GM18511 (cell line): ENCODE measurements around the gene DYNLT1.
"Not testable (repeated sequence)": the region's sequence is repeated elsewhere in the genome, so short reads cannot be mapped to it uniquely, and the experiment has no call there.

Source experiments
- ATAC-seq: cut with Tn5 transposase; IDR thresholded peaks from one replicate; pipeline ENCODE4 v1.9.1; 2021; ENCODE audit warnings: mild to moderate bottlenecking, moderate library complexity; ENCODE audit not compliant: unreplicated experiment

Gene DYNLT1

DNA sequence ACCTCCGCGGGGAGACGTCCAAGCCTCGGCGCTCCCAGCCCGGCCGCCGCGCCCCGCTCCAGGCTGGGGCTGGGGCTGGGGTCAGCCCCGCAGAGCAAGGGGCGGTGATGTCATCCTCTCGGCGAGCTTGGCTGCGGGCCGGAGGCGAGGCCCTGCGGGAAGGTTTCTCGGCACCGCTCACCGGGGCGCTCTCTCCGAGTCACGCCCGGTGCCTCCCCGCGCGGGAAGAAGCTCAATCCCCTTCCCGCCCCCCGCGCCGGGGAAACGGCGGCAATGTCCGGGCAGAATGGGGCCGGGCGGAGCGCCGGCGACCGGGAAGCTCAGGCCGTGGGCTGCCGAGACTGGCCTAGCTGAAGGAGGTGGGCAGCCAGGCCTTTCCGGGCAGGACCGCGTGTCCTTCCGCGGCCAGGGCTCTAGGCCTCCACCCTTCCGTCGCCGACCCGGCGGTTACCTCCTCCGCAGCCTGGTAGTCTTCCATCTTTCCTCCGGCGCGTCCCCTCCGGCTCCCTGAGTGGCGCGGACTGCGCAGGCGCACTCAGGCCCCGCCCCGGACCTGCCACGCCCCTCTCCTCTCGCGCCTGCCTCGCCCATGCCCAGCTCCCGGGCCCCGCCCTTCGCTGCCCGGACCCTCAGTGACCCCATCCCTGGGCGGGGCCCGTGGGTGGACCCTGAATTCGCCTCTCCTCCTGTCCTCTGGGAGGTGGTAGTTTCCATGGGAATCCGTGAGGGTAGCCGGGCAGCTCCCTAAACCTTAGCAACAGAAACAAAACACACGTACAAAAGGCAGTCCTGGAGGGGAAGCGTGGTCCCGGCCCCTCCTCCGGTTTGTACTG, at the start of gene DYNLT1:
Gene DYNLT1, minus strand, starts transcription at position 513 of the 833 bp plus-strand sequence. Its CDS starts 35 bp downstream, at position 478.
- peak; percentile 61 for ATAC-seq

GRCh38 chr6:158688860-158689259, 44.3 kb upstream of the DYNLT1 start:
- ATAC-seq: no peak

DNA sequence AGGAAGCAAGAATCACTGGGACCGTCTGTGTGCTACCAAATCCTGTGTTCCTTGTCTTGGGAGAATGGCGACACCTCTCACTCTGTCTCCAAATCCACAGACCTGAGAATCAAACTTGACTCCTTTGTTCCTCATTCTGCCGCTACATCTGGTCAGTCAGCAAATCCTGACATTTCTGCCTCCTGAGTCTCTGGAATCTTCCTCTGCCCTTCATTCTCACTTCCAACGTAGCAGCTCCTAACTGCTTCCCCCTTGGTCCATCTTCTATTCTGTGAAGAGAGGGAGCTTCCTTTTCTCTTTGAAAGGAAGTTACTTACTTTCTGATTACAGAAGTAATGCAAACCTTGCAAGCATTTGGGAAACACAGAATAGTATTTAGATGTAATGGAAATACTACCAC, 43.0 kb upstream of the DYNLT1 start:
- no peak for ATAC-seq

GRCh38 chr6:158686791-158687381, 42.3 kb upstream of the DYNLT1 start:
- peak; percentile 72 for ATAC-seq

- ATAC-seq: no peak
Measured at GRCh38 chr6:158686311-158686710, 41.8 kb upstream of the DYNLT1 start.

DNA sequence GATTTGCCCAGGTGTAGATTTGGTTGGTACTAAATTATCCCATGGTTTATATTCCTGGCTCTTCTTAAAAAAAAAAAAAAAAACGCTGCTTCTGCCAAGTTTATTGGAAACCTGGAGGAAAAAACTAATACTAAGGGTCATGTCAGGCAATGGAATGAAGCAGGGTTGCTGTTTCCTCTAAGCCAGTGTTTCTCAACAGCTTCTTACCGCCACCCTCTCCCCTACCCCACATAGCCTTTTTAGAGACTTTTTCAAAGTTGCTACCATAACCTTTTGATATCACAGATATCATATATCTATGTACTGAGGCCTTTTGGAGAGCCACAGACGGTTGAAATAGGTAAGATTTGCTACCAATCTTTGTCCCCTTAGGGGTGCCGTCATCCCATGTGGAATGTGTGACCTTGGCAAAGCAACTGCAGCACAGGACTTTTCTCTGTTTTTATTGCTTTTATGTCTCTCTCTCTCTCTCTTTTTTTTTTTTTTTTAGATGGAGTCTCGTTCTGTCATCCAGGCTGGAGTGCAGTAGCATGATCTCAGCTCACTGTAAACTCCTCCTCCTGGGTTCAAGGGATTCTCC, 40.3 kb upstream of the DYNLT1 start:
- no peak for ATAC-seq

GRCh38 chr6:158684311-158684710, 39.8 kb upstream of the DYNLT1 start:
- ATAC-seq: no peak

DNA sequence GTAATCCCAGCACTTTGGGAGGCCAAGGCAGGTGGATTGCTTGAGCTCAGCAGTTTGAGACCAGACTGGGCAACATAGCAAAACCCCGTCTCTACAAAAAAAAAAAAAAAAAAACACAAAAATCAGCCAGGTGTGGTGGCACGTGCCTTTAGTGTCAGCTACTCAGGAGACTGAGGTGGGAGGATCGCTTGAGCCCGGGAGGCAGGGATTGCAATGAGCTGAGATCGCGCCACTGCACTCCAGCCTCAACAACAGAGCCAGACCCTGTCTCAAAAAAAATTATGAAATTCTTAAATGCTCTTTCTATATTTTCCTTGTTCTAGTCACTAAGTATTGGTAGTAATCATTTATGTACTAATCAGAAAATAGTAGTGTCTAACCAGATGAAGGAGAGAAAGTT, 35.9 kb upstream of the DYNLT1 start:
- no peak for ATAC-seq

DNA sequence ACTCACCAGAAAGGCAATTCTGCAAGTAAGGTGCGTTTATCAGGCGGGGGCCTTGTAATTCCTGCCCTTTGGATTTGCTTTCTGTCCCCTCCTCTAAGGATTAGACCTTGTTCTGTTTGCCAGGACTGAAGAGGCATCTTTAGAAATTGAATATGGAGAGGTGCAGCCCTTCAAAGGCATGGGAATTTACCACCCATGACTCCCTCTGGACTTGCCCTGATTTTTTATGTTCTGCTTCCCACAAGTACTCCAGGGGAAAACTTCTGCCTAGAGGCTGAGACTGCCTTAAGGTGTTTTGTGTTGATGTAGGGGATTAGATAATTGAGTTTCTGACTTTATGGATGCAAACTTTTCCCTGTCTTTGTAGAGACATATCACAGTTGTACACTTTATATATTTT, 35.5 kb upstream of the DYNLT1 start:
- ATAC-seq: no peak

- no peak for ATAC-seq
Measured at GRCh38 chr6:158677906-158678578, 33.5 kb upstream of the DYNLT1 start.

DNA sequence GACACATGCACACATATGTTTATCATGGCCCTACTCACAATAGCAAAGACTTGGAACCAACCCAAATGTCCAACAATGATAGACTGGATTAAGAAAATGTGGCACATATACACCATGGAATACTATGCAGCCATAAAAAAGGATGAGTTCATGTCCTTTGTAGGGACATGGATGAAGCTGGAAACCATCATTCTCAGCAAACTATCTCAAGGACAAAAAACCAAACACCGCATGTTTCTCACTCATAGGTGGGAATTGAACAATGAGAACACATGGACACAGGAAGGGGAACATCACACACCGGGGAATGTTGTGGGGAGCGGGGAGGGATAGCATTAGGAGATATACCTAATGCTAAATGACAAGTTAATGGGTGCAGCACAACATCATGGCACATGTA, 32.6 kb upstream of the DYNLT1 start:
- not testable (repeated sequence) for ATAC-seq

- no peak for ATAC-seq
Measured at GRCh38 chr6:158674342-158675131, 30.0 kb upstream of the DYNLT1 start.

GRCh38 chr6:158672726-158673125, 28.2 kb upstream of the DYNLT1 start:
- ATAC-seq: no peak

- ATAC-seq: not testable (repeated sequence)
Measured at GRCh38 chr6:158672119-158672518, 27.6 kb upstream of the DYNLT1 start.

DNA sequence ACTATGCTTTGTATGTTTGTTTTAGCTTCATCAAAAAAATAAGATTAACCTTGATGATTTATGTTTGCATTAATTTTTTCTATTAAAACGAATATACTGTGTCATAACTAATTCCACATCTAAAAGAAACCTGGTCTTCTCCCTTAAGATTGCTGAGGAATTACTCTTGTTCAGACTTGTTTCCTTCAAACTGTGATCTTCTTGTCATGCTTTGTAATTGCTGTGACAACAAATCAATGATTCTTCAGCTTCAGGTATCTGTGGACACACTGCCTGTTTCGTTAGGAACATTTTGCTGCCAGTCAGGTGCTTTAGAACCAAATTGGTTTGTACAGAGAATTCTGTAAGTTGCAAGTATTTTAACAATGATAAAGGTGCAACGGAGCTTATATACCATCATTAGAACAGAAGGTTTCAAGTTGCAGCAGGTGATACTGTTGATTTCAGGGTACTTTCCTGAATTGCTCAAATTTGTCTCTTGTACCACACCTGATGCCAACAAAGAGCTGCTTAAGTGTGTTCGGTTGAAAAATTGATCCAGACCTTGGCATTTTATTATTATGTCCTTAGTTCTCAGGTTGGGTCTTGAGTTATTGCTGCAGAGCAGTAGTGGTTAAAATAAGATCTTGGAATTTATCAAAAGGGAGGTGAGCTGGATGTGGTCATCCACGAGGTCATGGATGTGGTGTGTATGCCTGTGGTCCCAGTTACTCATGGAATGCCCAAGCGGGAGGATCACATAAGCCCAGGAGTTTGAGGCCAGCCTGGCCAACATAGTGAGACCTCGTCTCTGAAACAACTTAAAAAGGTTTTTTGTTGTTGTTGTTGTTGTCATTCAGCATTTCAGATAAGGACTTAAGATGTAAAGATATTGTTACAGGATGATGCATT, 24.8 kb upstream of the DYNLT1 start:
- no peak for ATAC-seq

DNA sequence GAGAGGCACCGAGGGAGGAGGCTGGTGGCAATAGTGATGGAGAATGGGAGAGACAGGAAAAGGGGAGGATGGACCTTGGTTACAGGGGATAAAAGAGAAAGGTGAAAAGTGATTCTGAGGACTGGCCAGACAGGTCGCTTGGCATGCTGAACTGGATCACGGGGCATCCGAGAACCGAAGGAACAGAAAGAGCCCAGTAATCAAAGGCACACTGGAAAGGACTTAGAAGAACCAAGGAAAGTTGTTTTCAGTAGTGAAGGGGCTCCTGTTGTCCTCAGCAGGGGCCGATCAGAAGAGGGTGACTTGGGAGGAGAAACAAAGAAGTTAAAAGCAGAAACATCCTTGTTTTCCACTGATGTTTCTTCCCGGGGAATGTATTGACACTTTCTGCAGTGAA, 24.2 kb upstream of the DYNLT1 start:
- no peak for ATAC-seq

GRCh38 chr6:158667360-158667981, 22.9 kb upstream of the DYNLT1 start:
- no peak for ATAC-seq

DNA sequence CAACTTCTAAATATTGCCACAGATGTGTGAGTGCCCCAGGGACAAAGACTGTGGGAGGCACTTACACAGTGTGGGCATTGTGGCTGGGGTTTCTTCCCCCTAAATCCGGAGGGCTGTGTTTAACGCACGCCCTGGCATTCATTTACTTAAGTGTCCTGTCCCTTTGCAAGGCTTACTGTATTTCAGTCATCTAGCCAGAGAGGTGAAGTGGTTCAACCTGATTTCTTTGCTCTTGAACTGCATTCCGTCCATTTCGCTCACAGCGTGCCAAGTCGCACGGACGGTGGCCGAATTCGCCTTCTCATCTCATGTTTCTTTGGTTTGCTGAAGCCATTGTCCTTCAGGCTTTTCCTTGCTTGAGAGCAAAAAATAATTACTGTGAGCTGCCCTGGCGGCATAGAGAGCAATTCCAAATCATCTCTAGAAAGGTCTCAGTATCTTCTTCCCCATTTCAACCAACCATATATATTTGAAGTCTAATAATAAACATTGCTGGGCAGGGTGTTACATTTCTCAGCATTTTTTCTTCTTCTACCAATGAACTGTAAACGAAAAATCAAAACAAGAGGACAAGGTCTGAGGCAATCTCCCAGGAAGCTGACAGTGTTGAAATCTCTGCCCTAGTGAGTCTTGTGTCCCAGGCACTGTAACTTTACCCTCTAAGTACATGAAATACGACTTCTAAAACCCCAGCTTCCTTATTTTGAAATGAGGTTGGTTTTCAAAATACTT, 22.3 kb upstream of the DYNLT1 start:
- no peak for ATAC-seq

- ATAC-seq: no peak
Measured at GRCh38 chr6:158665332-158665731, 20.8 kb upstream of the DYNLT1 start.
